ENCODE results near the gene PPP1CA.

The PPP1CA gene

GRCh38 chr11:67366546-67366945, 35.1 kb downstream of the PPP1CA start:
- Histone ChIP-seq H3K4me1 (ENCODE audit: low read length) (peaks cover 6% of the 10 kb centered on the region), H3K4me2 (ENCODE audit: low read length) (no peak overlapping the region), H2AFZ (ENCODE audit: low read depth, low read length) (no peak overlapping the region), H4K20me1 (ENCODE audit: insufficient read depth, low read length) (peaks cover 10% of the 10 kb centered on the region; the same call in 1 of the 2 replicates), H3K4me3 (ENCODE audit: low read length) (no peak overlapping the region), H3K9ac (ENCODE audit: low read length) (no peak overlapping the region), H3K9me3 (ENCODE audit: insufficient read depth, low read length) (no peaks in the 10 kb centered on the region), H3K27ac (ENCODE audit: low read length) (no peak overlapping the region), H3K79me2 (ENCODE audit: low read length) (peaks cover 16% of the 10 kb centered on the region), H3K36me3 (replicated peaks; ENCODE audit: low read depth, low read length) (peaks cover 8% of the 10 kb centered on the region), H3K27me3 (ENCODE audit: low read depth, low read length) (no peaks in the 10 kb centered on the region)
- TF ChIP-seq CTCF (IDR thresholded peaks at IDR 0.05; ENCODE audit: low read depth, low read length) (no peak), EZH2phosphoT487 (IDR thresholded peaks at IDR 0.05; ENCODE audit: low read depth) (no peak)

- Histone ChIP-seq H3K4me2 (ENCODE audit: low read length) (no peak overlapping the region), H2AFZ (ENCODE audit: low read depth, low read length) (no peak overlapping the region), H3K4me3 (ENCODE audit: low read length) (no peak overlapping the region), H3K9me3 (ENCODE audit: insufficient read depth, low read length) (no peaks in the 10 kb centered on the region), H3K27me3 (ENCODE audit: low read depth, low read length) (no peaks in the 10 kb centered on the region), H3K27ac (ENCODE audit: low read length) (no peak overlapping the region), H3K36me3 (replicated peaks; ENCODE audit: low read depth, low read length) (peaks cover 8% of the 10 kb centered on the region), H3K9ac (ENCODE audit: low read length) (no peak overlapping the region), H4K20me1 (ENCODE audit: insufficient read depth, low read length) (peaks cover 4% of the 10 kb centered on the region; the same call in 1 of the 2 replicates), H3K4me1 (ENCODE audit: low read length) (no peaks in the 10 kb centered on the region; the same call in 1 of the 2 replicates), H3K79me2 (ENCODE audit: low read length) (peaks cover 10% of the 10 kb centered on the region)
- TF ChIP-seq EZH2phosphoT487 (IDR thresholded peaks at IDR 0.05; ENCODE audit: low read depth) (no peak), CTCF (IDR thresholded peaks at IDR 0.05; ENCODE audit: low read depth, low read length) (no peak)
Observed at GRCh38 chr11:67365736-67366444, 35.8 kb downstream of the PPP1CA start.

GRCh38 chr11:67364783-67365722, 36.6 kb downstream of the PPP1CA start:
- Histone ChIP-seq H3K4me2 (ENCODE audit: low read length) (no peak overlapping the region), H3K79me2 (ENCODE audit: low read length) (peaks cover 5% of the 10 kb centered on the region; the same call in 1 of the 2 replicates), H2AFZ (ENCODE audit: low read depth, low read length) (no peak overlapping the region), H3K27ac (ENCODE audit: low read length) (no peak overlapping the region), H3K9me3 (ENCODE audit: insufficient read depth, low read length) (no peaks in the 10 kb centered on the region), H3K36me3 (replicated peaks; ENCODE audit: low read depth, low read length) (peaks cover 8% of the 10 kb centered on the region), H3K4me3 (ENCODE audit: low read length) (no peak overlapping the region), H4K20me1 (ENCODE audit: insufficient read depth, low read length) (no peaks in the 10 kb centered on the region), H3K27me3 (ENCODE audit: low read depth, low read length) (no peaks in the 10 kb centered on the region), H3K9ac (ENCODE audit: low read length) (no peak overlapping the region), H3K4me1 (ENCODE audit: low read length) (no peaks in the 10 kb centered on the region)
- no peak for TF ChIP-seq CTCF (IDR thresholded peaks at IDR 0.05; ENCODE audit: low read depth, low read length)
- no peak for TF ChIP-seq EZH2phosphoT487 (IDR thresholded peaks at IDR 0.05; ENCODE audit: low read depth)

GRCh38 chr11:67364169-67364568, 37.5 kb downstream of the PPP1CA start:
- Histone ChIP-seq H3K9ac (ENCODE audit: low read length) (no peak overlapping the region), H2AFZ (ENCODE audit: low read depth, low read length) (no peak overlapping the region), H3K9me3 (ENCODE audit: insufficient read depth, low read length) (no peaks in the 10 kb centered on the region), H3K36me3 (replicated peaks; ENCODE audit: low read depth, low read length) (peaks cover 8% of the 10 kb centered on the region), H3K4me2 (ENCODE audit: low read length) (no peak overlapping the region), H3K4me3 (ENCODE audit: low read length) (no peak overlapping the region), H3K79me2 (ENCODE audit: low read length) (peaks cover 2% of the 10 kb centered on the region; the same call in 1 of the 2 replicates), H3K27ac (ENCODE audit: low read length) (no peak overlapping the region), H3K4me1 (ENCODE audit: low read length) (no peaks in the 10 kb centered on the region), H4K20me1 (ENCODE audit: insufficient read depth, low read length) (no peaks in the 10 kb centered on the region), H3K27me3 (ENCODE audit: low read depth, low read length) (no peaks in the 10 kb centered on the region)
- TF ChIP-seq CTCF (IDR thresholded peaks at IDR 0.05; ENCODE audit: low read depth, low read length) (no peak), EZH2phosphoT487 (IDR thresholded peaks at IDR 0.05; ENCODE audit: low read depth) (no peak)

Measured in OCI-LY3 (cell line).